Fibroblast of villous mesenchyme (primary cell): ENCODE results near the gene ZMYM2. TPM values are rescaled to one million over a fixed set of nuclear protein-coding genes. Genes with fewer than 3 reads are reported as not detected.

Experiments
- DNase-seq: peaks from one replicate; pipeline ENCODE4 v3.0.0-alpha.2; 2010; ENCODE audit warnings: low read depth
- H3K4me3 ChIP-seq: 2 replicates; pipeline ENCODE4 v1.5.1; 2011; ENCODE audit warnings: low read depth, mild to moderate bottlenecking, low read length
- CTCF ChIP-seq: IDR thresholded peaks from 2 replicates; pipeline ENCODE4 v1.5.1; 2012; ENCODE audit warnings: low read depth, mild to moderate bottlenecking, low read length; ENCODE audit not compliant: insufficient read depth
- total RNA-seq: library from RNA; depleted of rRNA; stranded (reverse); fragments of >200 nt; gene quantifications from 2 replicates; pipeline ENCODE4 v1.2.3, GENCODE V29; 2012

The ZMYM2 gene
- total RNA-seq, 1 donor, result 69.1 TPM

DNA sequence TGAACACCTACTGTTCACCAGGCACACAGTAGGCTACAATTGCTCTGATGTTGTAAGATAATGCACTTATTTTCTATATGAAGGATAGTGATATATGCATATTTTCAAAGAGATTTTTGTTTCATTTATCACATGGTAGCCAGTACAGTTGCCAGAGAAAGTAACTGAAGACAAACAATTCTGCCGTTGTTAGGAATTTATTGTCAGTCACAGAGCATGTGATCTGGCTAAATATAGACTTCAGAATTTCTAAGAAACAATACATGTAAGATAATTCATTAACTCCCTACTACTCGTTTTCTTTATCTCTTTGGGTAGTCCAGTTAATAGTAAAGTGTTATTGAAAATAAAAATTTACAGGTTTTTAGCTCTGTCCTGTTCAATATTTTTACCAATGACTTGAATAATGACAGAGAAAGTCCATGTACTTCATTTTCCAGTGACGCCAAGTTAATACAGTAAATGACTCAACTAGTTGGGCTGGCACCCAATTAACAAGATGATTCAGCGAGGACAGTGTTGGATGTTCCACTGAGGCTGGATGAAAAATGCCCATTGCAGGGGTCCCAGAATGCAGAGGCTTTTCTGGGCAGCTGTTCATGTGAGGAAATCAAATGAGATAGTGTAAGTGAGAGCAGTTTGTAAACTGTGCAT is 166.7 kb downstream of the ZMYM2 start:
- TF ChIP-seq CTCF, result no peak
- no peak overlapping the region for H3K4me3 ChIP-seq
- peak; percentile 28 for DNase-seq

DNA sequence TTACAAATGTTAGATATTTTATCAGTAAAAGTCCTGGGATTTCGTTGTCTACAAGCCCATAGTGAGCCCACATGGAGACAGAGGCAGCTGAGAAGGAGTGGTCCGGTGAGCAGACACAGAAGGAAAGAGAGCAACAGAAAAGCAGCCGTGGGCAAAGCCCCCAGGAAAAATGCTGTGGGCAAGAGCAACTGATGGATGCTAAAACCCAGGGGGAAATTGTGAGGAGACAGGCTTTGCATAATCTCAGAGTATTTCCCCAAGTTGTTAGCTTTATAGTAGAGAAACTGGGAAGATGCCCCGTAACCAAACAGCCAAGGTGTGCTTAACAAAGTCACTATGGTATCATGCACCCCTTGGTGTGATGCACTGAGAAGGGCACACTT is 167.2 kb downstream of the ZMYM2 start:
- H3K4me3 ChIP-seq, result no peak overlapping the region
- no peak for TF ChIP-seq CTCF
- DNase-seq, result no peak

GRCh38 chr13:20126541-20127261 is 168.2 kb downstream of the ZMYM2 start:
- no peak overlapping the region for H3K4me3 ChIP-seq
- no peak for TF ChIP-seq CTCF
- no peak for DNase-seq

- peak overlapping the region; percentile 58 for H3K4me3 ChIP-seq
- DNase-seq, result no peak
- no peak for TF ChIP-seq CTCF
These were observed 168.7 kb downstream of the ZMYM2 start for GRCh38 chr13:20127262-20127561.

DNA sequence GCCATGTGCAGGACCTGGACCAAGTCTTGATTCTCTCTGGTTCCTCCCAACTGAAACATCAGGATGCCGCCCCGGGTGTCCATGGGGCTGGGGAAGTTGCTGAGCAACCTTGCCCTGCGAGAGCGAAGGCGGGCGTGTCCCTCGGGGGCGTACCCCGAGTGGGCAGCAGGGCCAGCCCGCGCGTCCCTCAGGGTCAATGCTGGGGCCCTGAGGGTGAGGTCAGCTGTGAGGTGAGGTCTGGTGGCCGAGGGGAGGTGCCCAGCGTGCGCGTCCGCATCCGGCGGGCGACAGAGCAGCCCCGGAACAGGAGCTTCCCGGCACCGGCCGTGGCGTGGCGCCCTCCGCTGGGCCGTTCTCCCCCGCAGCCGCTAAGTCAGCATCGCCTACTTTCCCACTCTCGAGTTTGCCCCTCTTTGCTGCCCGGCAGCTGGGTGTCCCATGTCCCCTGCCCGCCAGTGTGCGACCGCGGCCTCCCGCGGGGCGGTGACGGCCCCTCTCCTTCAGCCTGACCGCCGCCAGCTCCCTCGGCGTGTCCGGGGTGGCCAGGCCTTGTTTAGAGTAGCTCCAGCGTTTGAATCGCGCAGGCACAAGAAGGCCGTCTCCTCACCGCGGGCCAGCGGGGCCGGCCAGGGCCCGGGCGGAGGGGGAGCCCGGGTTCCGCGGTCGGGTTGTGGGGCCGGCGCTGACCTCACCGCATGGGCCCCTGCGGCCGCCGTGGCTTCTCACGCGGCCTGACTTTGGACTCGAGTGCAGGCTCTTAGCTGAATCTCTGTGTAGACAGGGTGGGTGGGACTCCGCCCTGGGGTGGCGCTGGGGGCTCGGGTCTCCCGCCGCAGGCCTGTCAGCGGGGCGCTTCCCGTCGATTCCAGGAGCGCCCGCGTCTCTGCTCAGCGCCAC is 169.3 kb downstream of the ZMYM2 start:
- peak; percentile 56 for DNase-seq
- H3K4me3 ChIP-seq, result peak overlapping the region; percentile 58
- peak; percentile 57 for TF ChIP-seq CTCF

- TF ChIP-seq CTCF, result no peak
- H3K4me3 ChIP-seq, result peak overlapping the region; percentile 58
- DNase-seq, result no peak
These were observed 170.0 kb downstream of the ZMYM2 start for GRCh38 chr13:20128459-20128931.
